DMS79 (cell line): ENCODE data around the gene TUBB2B.
"Not testable (repeated sequence)": the region's sequence is repeated elsewhere in the genome, so short reads cannot be mapped to it uniquely, and the experiment has no call there.

ENCODE experiments used
- DNase-seq: peaks from one replicate; lab custom pipeline; 2025; lab: John Stamatoyannopoulos, UW

TUBB2B gene

DNA sequence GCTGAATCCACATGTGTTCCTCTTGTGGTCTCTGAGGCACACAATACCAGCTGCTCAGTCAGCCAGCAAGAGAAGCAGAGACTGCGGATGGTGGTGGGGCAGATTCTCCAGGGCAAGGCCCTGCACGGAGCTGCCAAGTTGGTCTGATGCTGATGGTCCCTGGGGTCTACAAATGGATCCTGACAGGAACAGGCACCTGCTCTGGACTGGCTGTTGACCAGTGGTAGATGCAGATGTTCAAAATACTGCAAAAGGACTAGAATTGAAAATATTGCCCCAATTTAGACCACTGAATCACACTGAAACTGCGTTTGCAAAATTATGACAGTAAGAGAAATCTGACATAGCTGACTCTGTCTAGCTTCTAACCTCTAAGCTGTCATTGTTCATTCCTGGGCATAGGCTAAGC, 40.5 kb downstream of the TUBB2B start:
- no peak for DNase-seq

DNA sequence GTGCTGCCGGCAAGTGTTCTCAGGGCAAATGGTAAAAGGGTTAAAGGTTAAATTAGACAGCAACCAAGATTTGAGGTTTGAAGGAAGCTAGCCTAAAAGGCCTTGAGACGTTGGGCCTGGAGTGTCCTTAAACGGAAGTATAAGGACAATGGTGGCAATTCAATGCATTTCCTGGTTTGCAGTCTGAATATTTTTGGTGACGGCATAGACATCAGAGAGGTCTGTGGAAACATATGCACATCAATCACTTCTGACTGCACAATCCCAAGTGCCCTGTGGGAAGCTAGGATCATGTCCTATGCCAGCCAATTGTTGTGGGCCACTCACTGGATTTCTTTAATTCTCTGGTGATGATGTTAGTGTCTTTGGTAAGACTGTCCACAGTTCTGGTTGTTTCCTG, 44.4 kb downstream of the TUBB2B start:
- DNase-seq, result no peak

DNA sequence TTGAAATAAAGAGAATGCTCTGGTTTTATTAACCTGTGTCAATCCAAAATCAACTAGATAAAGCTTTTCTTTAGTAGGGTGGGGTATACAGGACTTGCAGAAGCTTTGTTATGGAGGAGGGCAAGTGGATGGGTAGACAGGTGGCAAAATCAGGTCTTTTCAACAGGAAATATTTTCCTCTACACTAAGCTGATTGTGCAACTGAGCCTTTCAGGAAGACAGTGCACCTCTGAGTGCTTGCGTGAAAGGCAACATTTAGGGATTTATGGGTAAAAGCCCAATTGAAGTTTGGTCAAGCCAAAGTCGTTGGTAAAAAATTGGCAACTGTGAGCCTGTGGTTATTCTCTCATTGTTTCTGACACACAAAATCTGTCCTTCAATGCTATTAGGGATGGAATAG, 46.3 kb downstream of the TUBB2B start:
- no peak for DNase-seq

DNA sequence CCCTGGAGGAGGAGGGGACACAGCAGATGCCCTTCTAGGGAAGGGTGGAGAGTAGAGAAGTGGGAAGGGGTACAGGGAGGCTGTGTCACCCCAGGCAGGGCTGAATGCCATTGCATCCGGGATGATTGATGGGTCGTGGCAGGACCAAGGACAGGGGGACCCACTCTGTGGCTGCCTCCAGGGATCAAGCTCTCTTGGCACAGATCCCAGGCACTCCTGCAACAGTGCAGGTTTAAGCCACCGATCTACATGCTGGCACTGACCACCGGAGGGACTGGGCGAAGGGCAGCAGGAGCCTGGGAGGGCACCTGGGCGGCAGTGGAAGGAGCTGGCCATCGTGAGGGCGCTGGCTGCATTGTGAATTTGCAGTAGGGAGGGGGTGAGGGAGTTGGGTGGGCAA, 47.5 kb downstream of the TUBB2B start:
- not testable (repeated sequence) for DNase-seq

DNA sequence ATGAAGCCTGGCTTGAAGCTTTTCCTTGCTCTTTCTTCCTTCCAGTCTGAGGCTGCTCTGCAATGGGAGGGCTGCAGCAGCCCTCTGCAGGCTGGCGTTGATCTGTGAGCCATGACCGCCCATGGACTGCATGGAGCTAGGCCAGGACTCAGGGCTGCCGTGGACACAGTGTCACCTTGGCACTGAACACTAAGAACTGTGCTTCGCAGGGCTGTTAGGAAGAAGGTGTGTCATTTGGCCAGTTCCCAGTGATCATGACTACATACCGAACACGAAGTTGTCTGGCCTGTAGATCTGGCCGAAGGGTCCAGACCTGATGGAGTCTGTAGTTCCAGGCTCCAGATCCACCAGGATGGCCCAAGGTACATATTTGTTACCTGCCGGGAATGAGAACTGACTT, 48.8 kb downstream of the TUBB2B start:
- not testable (repeated sequence) for DNase-seq

DNA sequence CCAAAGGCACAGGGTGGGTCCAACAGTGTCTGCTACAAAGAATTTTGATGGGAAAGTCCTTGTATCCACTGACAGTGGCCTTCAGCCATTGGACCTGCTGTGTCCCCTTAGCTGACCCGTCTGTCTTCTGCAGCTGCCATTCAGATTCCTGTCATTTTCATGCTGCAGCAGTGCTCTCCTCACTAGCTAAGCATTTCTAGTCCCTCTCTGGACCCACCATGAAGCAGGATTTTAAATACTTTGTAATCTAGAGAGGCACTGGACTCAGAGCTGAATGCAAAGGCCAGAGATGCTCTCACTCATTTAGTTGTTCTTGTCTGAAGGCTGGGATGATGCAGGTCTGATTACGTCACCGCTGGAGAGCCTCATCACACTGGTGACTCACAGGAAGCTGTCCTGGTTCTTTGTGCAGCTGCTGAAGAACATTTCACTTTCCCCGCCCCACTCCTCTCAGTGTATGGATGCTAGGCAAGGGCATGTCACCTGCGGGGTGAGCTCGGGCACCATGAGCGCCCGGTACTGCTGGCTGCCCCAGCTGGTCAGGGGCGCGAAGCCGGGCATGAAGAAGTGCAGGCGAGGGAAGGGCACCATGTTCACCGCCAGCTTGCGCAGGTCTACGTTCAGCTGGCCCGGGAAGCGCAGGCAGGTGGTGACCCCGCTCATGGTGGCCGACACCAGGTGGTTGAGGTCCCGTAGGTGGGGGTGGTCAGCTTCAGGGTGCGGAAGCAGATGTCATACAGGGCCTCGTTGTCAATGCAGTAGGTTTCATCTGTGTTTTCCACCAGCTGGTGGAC, 50.7 kb downstream of the TUBB2B start:
- DNase-seq, result no peak

DNA sequence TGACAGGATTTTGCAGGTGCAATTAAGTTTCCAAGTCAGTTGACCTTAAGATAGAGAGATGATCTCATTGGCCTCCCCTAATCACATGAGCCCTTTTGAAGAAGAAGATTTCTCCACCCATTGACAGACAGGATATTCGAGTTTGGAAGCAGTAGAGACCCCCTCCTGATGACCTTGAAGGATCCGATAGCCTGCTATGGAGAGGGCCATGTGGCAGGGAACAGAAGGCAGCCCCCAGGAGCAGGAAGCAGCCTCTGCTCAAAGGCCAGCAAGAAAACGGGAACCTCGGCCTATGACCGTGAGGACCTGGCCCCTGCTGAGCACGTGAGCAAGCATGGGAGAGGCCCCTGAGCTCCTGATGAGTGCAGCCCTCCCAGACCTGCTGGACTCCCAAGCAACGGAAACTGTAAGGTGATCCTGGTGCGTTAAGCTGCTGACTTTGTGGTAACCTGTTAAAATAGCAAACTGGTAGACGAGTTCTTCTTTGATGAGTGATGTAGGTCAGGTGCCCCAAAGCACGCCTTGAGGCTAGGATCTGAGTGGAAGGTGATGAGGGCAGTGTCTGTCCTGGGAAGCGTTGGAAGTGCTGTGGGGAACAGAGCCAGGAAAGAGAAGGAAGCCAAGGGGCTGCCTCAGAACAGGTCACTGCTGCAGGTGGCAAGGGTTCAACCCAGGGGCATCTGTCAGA, 51.6 kb downstream of the TUBB2B start:
- DNase-seq, result no peak
